DMS79 treated with DMSO at 0.1 percent for 48 hours (cell line): ENCODE measurements around the gene KLHL17.

ENCODE experiments used
- DNase-seq: peaks from one replicate; lab custom pipeline; 2025; lab: John Stamatoyannopoulos, UW

Gene KLHL17

DNA sequence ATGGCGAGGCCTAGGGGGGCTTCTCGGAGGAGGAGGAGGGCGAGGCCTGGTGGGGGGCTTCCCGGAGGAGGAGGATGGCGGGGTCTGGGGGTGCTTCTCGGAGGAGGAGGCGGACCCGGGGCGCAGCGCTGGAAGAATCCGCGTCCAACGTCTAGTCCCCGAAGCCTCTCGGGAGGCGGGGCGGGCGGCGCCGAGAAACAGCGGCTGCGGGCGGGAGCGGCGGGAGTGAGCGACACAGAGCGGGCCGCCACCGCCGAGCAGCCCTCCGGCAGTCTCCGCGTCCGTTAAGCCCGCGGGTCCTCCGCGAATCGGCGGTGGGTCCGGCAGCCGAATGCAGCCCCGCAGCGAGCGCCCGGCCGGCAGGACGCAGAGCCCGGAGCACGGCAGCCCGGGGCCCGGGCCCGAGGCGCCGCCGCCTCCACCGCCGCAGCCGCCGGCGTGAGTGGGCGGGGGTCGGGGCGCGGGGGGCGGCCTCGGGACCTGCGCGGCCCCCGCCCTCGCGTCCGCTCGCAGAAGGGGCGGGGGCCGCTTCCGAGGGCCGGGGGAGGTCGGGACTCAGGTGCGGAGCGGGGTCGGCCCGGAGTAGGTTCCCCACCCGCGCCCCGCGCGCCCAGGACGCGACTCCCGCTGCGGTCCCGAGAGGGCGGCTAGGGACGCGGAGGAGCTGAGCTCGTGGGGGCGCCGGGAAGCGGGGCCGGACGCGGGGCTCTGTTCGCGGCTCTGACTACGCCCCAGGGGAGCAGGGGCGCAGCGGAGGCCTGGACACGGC is at the start of gene KLHL17:
KLHL17 (plus strand) TSS at position 222 of the 769 bp plus-strand sequence; CDS start at position 332, 110 bp downstream.
- DNase-seq, result peak; percentile 51

DNA sequence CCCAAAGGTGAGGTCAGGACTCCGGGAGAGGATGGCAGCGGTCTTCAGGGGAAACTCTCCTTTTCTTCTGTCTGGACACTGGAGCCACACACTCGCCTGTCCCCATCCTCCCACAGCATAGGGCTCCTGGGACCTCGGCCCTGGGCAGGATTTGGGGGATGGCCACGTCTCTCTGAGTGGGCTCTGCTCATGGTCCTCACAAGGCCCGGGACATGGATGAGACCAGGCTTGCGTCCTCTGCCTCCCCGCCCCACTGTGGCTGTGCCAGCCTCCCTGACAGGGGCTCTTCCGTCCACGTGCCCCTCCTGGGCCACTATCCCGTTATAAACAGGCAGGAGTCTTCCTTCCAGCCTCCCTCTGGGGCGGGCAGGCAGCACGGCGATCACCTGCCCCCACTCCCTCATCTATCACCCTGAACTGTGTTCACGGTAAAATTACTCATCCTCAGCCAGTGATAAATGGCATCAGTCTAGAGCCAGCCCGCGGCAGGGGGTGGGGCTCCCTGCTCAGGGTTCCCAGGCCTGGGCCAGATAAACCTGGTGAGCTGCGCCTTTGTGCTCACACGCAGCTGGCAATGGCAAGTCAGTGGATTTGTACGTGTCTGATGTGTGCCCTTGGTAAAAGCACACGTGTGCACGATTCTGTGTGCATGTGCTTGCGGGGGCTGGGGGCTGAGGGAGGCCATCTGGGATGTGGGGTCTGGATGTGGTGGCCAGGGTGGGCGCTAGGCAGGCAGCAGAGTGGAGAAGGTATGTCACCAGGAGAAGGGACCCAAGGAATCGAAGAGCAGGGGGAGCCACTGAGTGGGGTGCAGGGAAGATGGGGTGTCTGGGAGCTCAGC is 49.3 kb upstream of the KLHL17 start:
- DNase-seq, result no peak

GRCh38 chr1:911875-912739 is 48.3 kb upstream of the KLHL17 start:
- no peak for DNase-seq

- DNase-seq, result no peak
Measured at GRCh38 chr1:912740-913301, 47.6 kb upstream of the KLHL17 start.

DNA sequence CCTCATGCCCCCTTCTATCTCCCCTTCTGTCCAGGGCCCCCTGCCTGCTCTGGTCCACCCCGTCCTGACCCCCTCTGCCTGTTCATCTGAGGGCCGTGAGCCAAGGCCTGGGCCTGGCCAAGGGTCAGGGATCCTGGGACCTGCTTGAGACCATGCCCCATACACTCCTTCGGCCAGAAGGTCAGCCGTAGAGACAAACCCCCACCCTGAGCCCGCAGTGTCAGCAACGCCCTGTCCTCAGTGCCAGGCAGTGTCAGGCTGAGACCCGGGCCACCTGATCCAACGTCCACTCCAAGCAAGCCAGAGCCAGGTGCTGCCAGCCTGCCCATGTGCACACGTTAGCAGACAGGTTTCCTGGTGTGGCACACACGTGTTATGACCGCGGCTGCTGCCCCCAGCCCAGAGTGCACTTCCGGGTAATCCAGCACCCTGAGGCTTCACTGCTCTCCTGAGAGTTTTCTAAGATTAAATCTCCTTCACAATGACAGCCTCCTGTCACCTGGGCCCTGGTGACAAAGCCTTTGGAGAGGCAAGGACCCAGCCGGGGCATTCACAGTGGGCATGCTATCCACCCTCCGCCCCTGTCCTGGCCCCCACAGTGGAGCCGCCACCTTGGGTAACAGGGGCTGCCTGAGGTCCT is 46.8 kb upstream of the KLHL17 start:
- peak; percentile 33 for DNase-seq

GRCh38 chr1:914131-914890 is 46.1 kb upstream of the KLHL17 start:
- DNase-seq, result no peak

GRCh38 chr1:914891-915280 is 45.5 kb upstream of the KLHL17 start:
- DNase-seq, result no peak

DNA sequence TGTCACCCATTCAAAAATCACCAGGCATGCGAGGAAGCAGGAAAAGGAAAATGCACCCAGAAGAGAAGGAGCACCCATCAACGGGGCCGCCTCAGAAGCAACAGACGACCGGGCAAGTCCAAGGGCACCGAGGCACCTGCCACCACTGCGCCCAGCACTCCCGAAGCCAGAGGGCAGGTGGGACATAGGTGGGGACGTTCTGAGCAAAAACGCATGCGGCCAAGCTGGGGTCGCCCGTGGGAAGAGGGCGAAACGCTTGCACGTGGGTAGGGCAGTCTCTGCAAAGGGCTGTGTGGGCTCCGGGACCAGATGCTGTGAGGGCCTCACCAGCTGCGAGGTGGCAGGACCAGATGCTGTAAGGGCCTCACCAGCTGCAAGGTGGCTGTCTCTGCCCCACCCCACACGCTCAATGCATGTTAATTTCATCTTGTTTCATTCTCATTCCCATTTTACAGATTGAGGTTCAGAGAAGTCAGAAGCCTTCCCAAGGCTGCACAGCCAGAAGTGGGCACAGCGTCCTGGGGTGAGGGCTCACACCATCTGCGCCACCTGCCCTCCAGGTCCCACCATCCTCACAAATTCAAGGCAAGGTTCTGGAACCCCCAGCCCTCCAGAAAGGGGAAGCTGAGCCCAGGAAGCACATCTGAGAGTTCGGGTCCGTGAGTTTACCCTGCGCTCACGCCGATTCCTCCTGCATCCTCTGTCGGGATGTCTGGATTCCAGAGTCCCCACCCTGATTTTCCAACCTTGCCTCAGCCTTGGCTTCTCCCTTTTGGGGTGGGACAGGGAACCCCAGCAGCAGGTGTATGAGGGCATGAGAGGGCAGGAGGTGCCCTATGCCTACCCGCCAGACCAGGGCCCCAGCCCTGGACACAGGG is 44.9 kb upstream of the KLHL17 start:
- no peak for DNase-seq

- no peak for DNase-seq
Measured at GRCh38 chr1:916173-917075, 44.0 kb upstream of the KLHL17 start.

- no peak for DNase-seq
Measured at GRCh38 chr1:917076-917459, 43.3 kb upstream of the KLHL17 start.

DNA sequence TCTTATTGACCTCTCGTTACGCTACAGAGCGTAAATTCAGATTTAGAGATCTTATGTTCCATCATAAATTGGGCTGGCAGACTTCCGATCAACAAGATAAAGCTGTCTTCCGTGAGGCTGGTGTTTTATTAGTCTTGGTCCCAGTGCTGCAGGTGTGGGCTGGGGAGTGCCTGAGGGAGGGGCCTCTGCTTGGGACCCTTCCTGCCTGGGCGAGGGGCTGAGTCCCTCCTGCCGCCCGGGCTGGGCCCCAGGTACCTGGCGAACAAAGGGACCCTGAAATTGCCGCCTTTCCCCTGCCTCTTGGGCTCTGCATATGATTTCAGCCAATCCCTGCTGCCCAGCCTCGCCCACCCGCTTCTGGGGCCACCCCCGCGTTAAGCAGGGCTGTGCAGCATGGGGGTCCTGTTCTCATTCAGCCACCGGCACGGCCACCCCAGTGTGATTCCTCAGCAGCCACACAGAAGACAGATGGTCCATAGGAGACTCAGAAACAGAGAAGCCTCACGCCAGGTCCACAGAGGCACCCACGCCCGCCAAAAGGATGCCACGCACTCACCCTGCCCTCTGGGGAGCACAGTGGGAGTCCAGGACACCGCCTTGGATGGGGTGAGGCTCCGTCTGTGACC is 42.8 kb upstream of the KLHL17 start:
- DNase-seq, result no peak

DNA sequence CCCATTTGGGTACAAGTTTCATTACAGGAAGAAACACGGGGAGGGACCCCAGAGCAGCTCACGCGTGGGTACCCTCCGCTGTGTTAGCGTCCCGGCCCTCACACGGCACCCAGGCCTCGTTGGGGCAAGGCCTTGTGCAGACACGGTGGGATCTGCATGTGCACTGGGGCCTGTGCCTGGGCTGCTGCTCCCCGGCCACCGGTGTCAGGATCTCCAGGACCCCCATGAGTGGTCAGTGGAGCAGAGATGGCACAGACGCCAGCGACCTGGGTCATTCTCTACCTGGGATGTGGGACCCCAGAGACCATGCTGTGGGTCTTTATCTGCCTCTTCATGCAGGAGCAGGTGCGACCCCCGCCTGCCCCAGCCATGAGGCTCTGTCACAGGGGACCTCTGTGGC is 42.0 kb upstream of the KLHL17 start:
- DNase-seq, result no peak

- no peak for DNase-seq
Measured at GRCh38 chr1:918843-919242, 41.5 kb upstream of the KLHL17 start.

- no peak for DNase-seq
Measured at GRCh38 chr1:919271-919872, 41.0 kb upstream of the KLHL17 start.

GRCh38 chr1:920010-920409 is 40.4 kb upstream of the KLHL17 start:
- peak; percentile 46 for DNase-seq

GRCh38 chr1:920521-920920 is 39.9 kb upstream of the KLHL17 start:
- peak; percentile 46 for DNase-seq

- peak; percentile 69 for DNase-seq
Measured at GRCh38 chr1:921011-921837, 39.2 kb upstream of the KLHL17 start.
